ENCODE results near the gene CABP1.

The CABP1 gene

GRCh38 chr12:120631097-120631496 lies 9.3 kb upstream of the CABP1 start:
- DNase-seq (ENCODE audit: low spot score), result no peak

- peak; percentile 65 for DNase-seq (ENCODE audit: low spot score)
These were observed 721 bp downstream of the CABP1 start for GRCh38 chr12:120640861-120641833.

DNA sequence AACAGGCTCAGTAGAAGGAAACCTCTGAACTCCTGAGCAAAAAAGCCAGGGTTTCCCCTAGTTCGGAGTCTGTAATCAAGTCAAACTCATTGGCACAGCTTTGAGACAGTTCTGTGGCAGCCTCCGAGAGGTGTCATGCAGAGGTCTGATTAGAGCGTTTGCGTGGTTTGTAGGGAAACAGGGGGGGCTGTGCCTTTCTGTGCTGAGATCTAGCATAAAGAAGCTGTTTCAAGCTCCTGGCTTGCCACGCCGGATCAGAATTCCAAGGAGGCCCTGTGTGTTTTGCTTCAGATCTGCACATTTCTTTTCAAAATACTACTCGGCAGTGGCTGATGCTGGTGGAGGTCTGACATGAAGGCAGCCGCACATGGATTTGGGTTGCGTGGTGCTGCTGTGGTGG lies 1.7 kb downstream of the CABP1 start:
- no peak for DNase-seq (ENCODE audit: low spot score)

- DNase-seq (ENCODE audit: low spot score), result no peak
These were observed 2.4 kb downstream of the CABP1 start for GRCh38 chr12:120642826-120643225.

DNA sequence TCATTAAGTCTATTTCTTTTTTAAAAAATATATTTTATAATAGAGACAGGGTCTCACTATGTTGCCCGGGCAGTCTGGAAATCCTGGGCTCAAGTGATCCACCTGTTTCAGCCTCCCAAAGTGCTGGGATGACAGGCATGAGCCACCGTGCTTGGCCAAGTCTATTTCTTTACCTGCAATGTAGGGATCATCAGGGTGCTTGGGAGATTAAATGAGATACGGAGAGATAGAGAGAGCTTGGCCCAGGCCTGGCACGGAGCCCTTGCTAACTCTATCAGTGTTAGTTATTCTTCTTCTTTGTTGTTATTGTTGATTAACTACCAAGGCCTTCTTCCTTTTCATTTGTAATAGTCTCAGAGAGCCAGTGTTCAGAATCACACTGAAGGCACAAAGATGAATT lies 3.1 kb downstream of the CABP1 start:
- DNase-seq (ENCODE audit: low spot score), result no peak

DNA sequence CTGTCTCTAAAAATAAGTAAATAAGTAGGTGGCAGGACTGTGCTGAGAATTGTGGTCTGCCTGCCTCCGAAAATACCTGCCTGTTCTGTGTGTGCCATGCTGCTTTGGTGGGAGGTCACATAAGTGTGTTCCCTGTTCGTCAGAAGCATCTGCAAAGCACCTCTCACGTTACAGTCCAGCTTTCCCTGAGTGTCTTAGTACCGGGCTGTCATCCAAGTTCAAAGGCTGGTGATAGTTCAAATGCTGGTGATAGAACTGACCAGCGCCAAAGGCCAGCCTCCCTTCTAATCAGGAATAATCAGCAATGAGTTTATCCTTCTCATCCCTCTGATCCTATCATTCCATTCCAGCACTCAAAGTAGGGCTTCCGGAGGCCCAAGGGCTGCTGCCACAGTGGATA lies 5.6 kb downstream of the CABP1 start:
- DNase-seq (ENCODE audit: low spot score), result no peak

DNA sequence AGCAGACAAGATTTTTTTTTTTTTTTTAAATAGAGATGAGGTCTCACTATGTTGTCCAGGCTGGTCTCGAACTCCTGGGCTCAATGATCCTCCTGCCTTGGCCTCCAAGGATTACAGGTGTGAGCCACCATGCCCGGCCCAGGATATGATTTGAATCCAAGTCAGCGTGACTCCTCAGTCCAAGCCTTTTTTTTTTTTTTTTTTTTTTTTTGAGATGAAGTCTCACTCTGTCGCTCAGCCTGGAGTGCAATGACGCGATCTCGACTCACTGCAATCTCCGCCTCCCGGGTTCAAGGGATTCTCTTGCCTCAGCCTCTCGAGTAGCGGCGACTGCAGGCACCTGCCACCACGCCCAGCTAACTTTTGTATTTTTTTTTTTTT lies 6.9 kb downstream of the CABP1 start:
- no peak for DNase-seq (ENCODE audit: low spot score)

DNA sequence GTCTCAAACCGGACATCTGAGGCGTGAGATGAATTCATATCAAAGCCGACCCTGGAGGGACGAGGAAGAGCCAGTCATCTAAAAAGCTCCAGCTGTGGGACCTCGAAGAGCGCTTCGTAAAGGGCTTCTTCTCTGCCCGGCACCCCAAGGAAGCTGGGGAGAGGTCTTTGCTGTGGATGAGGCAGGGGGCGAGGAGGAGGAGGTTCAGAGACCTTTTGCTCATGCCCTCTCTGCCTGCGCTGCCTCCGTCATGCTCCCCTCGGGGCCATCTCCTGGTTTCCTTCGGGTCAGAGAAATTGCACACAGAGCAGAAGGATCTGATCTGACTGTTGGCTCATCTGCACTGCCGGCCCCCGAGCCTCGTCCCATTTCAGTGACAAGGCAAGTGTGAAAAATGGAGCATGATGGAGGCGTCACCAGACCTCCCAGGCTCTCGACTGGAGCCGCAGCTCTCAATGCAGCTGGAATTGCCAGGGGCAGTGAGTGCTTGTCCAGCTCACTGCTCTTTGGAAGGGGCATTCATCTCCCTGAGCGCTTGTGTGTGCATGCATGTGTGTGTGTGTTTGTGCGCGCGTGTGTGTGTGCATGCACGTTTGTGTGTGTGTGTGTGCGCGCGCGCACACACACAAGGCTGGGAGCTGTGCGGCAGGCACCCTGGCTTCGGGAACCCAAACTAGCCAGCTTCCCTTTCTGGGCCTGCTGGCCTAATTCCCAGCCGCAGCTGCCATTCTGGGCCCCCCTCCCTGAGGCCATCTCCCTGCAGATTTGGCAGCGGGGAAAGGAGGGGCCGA lies 9.2 kb downstream of the CABP1 start:
- no peak for DNase-seq (ENCODE audit: low spot score)

DNA sequence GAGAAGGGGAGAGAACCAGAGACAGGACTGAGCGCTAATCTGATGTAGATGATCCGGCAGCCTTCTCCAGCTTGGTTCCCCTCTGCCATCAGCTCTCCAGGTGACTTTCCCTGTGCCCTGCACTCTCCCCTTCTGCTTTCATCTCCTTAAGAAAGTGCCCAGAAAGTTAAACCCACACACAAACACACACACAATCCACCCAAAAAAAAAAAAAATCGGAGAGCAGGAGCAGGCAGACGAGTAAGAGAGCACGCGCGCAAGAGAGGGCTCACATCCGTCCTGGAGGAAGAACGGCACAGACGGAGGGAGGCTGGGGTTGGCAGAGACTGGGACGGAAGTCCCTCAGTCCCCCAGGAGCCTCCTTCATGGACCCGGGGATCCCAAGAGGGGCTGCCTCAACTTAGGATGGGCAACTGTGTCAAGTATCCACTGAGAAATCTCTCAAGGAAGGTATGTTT lies 9.8 kb downstream of the CABP1 start:
- DNase-seq (ENCODE audit: low spot score), result no peak

- DNase-seq (ENCODE audit: low spot score), result no peak
These were observed 11.4 kb downstream of the CABP1 start for GRCh38 chr12:120651821-120652220.

DNA sequence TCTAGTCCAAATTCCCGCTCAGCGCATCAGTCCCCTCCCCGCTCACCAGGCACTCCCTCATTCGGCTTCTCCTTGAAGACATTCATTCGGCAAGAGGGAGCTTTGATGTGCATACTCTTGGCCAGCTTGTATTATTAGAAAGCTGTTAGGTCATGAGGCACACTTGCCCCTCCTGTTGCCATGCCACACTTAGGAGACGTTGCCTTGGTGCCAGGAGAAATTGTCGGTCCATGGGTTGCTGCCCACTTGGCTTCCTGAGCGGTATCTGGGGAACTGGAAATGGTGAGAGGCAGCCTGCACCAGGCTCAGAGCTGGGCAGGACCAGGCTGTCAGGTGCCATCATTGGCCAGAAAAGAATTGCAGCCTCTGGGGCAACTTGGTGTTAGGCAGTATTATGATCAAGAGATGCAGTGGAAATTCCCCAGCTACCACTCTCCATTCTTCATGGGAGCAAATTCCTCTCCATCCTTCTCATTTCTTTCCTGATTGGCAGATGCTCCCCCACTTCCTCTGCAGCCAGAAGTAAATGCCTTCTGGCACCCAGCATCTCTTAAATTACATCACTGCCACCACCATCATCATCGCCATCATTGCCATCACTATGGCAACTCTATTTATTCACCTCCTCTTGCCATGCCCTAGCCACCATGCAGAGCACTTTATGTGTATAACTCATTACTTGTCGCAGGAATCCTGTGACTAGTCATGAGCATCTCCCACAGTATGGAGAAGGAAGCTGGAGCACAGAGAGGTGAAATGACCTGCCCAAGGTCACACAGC lies 12.4 kb downstream of the CABP1 start:
- no peak for DNase-seq (ENCODE audit: low spot score)

DNA sequence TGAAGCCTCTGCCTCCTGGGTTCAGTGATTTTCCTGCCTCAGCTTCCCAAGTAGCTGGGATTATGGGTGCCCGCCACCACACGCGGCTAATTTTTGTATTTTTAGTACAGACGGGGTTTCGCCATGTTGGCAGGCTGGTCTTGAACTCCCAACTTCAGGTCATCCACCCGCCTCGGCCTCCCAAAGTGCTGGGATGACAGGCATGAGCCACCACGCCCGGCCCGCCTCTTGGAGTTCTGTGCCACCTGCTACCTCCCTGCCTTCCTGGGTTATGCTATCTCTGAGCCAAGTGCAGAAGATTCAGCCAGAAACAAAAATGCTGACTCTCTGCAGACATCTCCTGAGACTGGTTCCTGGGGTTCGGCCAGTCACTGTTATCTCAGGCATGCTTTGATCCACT lies 13.2 kb downstream of the CABP1 start:
- DNase-seq (ENCODE audit: low spot score), result no peak

DNA sequence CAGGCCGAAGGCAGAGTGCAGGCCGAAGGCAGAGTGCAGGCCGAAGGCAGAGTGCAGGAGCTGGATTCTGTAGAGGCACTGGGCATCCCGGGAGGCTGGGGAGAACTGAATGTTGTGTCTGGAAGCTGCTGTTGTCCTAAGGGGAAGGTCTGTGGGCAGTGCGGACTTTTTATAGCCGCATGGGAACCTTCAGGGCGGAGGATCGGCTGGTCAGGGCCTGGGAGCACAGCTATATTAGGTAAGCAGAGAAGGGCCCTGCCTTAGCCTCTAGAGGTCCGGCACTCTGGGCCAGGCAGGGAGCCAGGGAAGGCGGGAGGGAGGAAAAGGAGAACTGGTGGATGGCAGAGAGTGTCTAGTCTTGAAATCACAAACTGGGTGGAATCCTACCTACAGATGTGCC lies 14.2 kb downstream of the CABP1 start:
- DNase-seq (ENCODE audit: low spot score), result no peak

- no peak for DNase-seq (ENCODE audit: low spot score)
These were observed 15.6 kb downstream of the CABP1 start for GRCh38 chr12:120656008-120656407.

DNA sequence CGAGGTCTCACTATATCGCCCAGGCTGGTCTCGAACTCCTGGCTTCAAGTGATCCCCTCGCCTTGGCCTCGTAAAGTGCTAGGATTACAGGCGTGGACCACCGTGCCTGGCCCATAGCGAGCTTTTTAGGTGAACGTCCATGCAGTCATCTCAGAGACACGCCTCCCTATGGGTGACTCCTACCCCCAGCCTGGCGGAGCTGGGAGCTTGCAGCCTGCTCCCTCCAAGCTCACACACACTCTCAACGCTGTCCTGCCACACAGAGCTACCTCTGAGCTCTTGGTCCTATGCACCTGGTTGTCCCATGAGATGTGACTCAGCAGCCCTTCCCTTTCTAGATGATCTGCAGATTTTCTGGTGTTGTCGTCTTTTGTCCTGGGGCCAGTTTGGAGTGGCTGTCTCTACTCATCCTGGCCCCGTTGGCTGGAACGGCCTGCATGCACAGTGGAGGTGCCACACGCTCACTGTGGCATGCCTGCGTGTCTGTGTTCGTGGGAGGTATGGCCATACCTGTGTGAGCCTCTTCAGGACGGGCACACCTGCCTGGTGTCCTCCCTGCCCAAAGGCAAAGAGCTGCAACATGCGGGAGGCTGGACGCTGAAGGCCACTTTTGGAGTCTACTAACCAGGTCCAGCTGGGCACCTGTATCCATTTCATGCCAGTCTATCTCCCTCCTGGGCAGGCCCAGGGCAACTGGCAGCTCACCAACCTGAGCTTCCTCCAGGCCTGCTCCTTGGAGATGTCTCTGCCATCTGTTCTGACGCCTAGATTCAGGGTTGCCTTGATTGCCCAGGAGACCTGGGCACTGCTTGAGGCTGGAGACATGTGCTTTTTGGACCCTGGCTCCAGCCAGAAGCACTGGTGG lies 18.1 kb downstream of the CABP1 start:
- DNase-seq (ENCODE audit: low spot score), result no peak

- DNase-seq (ENCODE audit: low spot score), result no peak
These were observed 18.7 kb downstream of the CABP1 start for GRCh38 chr12:120659151-120659525.

GRCh38 chr12:120661432-120661831 lies 21.0 kb downstream of the CABP1 start:
- DNase-seq (ENCODE audit: low spot score), result no peak

DNA sequence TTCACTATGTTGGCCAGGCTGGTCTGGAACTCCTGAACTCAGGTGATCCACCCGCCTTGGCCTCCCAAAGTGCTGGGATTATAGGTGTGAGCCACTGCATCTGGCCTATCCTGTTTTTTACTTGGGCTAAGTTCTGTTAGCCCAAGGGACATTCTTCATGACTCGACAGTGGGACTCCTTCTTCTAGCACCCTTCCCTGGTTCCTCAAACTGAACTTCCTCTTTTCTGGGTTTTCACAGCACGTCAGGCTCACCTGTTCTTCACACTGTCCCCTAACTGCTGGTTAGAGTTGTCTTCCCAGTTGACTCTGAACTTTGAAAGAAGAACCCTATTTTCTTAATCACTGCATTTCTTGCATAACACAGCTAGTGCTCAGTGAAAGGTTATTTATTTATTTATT lies 22.5 kb downstream of the CABP1 start:
- no peak for DNase-seq (ENCODE audit: low spot score)

- no peak for DNase-seq (ENCODE audit: low spot score)
These were observed 23.3 kb downstream of the CABP1 start for GRCh38 chr12:120663741-120664140.

DNA sequence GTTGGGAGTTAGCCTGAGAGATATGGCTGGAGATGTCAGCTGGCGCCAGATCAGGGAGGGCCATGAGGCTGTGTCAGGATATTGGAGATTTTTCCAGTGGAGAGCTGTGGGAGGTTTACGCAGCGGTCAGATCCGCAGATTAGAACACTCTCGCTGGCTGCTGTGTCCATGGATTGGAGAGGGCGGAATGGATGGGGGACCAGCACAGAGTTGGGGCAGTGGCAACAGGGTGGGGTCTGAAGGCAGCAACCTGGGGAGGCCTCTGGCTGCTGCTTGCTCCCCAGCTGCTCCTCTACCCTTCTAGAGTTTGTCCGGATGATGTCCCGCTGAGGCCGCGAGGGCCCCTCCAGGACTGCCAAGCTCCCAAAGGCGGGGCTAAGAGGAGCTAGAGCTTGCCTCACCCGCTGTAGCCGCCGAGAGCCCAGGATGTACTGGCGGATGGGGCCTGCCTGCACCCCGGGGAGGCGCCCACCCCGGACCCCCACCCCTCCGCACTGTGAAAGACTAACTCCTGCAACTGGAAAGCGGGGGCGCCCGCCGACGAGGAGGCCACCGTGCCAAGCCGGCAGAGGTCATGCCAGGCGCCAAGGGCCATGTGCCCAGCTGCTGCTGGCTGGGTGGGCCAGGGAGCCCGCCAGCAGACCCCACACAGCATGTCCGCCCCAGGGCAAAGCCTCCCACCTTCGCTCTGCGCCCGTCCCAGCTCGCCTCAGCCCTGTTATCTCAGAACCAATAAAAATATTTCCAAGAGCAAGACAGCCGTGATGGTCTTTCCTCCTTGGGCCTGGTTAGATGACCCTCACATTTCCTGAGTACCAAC lies 26.4 kb downstream of the CABP1 start:
- DNase-seq (ENCODE audit: low spot score), result no peak
